Measurements from ENCODE around the gene CABP7.

Gene CABP7

GRCh38 chr22:29702000-29702930 is 17.5 kb upstream of the CABP7 start:
- no peak for DNase-seq (ENCODE audit: low spot score)

GRCh38 chr22:29702931-29703501 is 16.8 kb upstream of the CABP7 start:
- no peak for DNase-seq (ENCODE audit: low spot score)

- no peak for DNase-seq (ENCODE audit: low spot score)
Measured at GRCh38 chr22:29703569-29704195, 16.1 kb upstream of the CABP7 start.

GRCh38 chr22:29704528-29705285 is 15.1 kb upstream of the CABP7 start:
- DNase-seq (ENCODE audit: low spot score) = no peak

- DNase-seq (ENCODE audit: low spot score) = no peak
Measured at GRCh38 chr22:29705651-29706050, 14.2 kb upstream of the CABP7 start.

- no peak for DNase-seq (ENCODE audit: low spot score)
Measured at GRCh38 chr22:29706486-29706885, 13.3 kb upstream of the CABP7 start.

- no peak for DNase-seq (ENCODE audit: low spot score)
Measured at GRCh38 chr22:29707010-29707409, 12.8 kb upstream of the CABP7 start.

GRCh38 chr22:29707471-29707870 is 12.3 kb upstream of the CABP7 start:
- no peak for DNase-seq (ENCODE audit: low spot score)

- no peak for DNase-seq (ENCODE audit: low spot score)
Measured at GRCh38 chr22:29710193-29710592, 9.6 kb upstream of the CABP7 start.

GRCh38 chr22:29710922-29711593 is 8.7 kb upstream of the CABP7 start:
- DNase-seq (ENCODE audit: low spot score) = no peak

- no peak for DNase-seq (ENCODE audit: low spot score)
Measured at GRCh38 chr22:29712119-29712518, 7.7 kb upstream of the CABP7 start.

GRCh38 chr22:29713156-29713727 is 6.6 kb upstream of the CABP7 start:
- DNase-seq (ENCODE audit: low spot score) = no peak

- no peak for DNase-seq (ENCODE audit: low spot score)
Measured at GRCh38 chr22:29715240-29715639, 4.6 kb upstream of the CABP7 start.

- DNase-seq (ENCODE audit: low spot score) = no peak
Measured at GRCh38 chr22:29715705-29716104, 4.1 kb upstream of the CABP7 start.

GRCh38 chr22:29716814-29717545 is 2.8 kb upstream of the CABP7 start:
- peak; percentile 3 for DNase-seq (ENCODE audit: low spot score)

- no peak for DNase-seq (ENCODE audit: low spot score)
Measured at GRCh38 chr22:29717789-29718188, 2.0 kb upstream of the CABP7 start.

- no peak for DNase-seq (ENCODE audit: low spot score)
Measured at GRCh38 chr22:29718949-29719898, 579 bp upstream of the CABP7 start.

GRCh38 chr22:29720811-29721323 is 1.1 kb downstream of the CABP7 start:
- DNase-seq (ENCODE audit: low spot score) = no peak

- no peak for DNase-seq (ENCODE audit: low spot score)
Measured at GRCh38 chr22:29722151-29722550, 2.3 kb downstream of the CABP7 start.
